IMR-90 (cell line): ENCODE results near the gene SYNGR3. TPM values are rescaled to one million over a fixed set of nuclear protein-coding genes. Genes with fewer than 3 reads are reported as not detected.
A peak's percentile ranks its signal among the peaks of the same experiment; 100 is the strongest.

Source experiments
- ATAC-seq: fragments of 200-7000 bp; cut with Tn5 transposase; 2 replicates; pipeline ENCODE4 v1.9.1; 2020; ENCODE audit warnings: low read depth, mild to moderate bottlenecking, moderate library complexity
- BruUV-seq: library from RNA; stranded (reverse); fragments of 400-500 nt; replicated peaks from 2 replicates; lab custom pipeline; 2021; lab: Mats Ljungman, UMichigan
- CTCF ChIA-PET: fragments of 300-600 bp; formaldehyde crosslinking; extraction: SDS; loops from one replicate; lab custom pipeline; 2021; ENCODE audit warnings: antibody characterized with exemption; lab: Yijun Ruan, JAX
- POLR2A ChIA-PET: fragments of 300-600 bp; sonication (Branson Sonifier 250); formaldehyde crosslinking; loops from one replicate; lab custom pipeline; 2022; ENCODE audit warnings: antibody characterized with exemption; ENCODE audit not compliant: unreplicated experiment; lab: Charles Lee
- DNase-seq: peaks from one replicate; pipeline ENCODE4 v3.0.0; 2013
- H2AFZ ChIP-seq: replicated peaks from 2 replicates; pipeline ENCODE3; 2013; ENCODE audit warnings: low read length, mild to moderate bottlenecking; ENCODE audit not compliant: poor library complexity
- H2AK5ac ChIP-seq: 2 replicates; pipeline ENCODE4 v1.6.1; 2013; ENCODE audit warnings: low read depth, low read length, inconsistent platforms
- H2AK9ac ChIP-seq: replicated peaks from 2 replicates; pipeline ENCODE3; 2013; ENCODE audit warnings: mild to moderate bottlenecking, low read depth, low read length, moderate library complexity; ENCODE audit not compliant: poor library complexity
- H2BK120ac ChIP-seq: 2 replicates; pipeline ENCODE4 v1.6.1; 2013; ENCODE audit warnings: low read depth, low read length, inconsistent platforms
- H2BK15ac ChIP-seq: 3 replicates; pipeline ENCODE4 v1.6.1; 2013; ENCODE audit warnings: low read depth, low read length, inconsistent platforms
- H2BK20ac ChIP-seq: 2 replicates; pipeline ENCODE4 v1.6.1; 2013; ENCODE audit warnings: low read depth, mild to moderate bottlenecking, inconsistent platforms, low read length, moderate library complexity
- H2BK5ac ChIP-seq: 2 replicates; pipeline ENCODE4 v1.6.1; 2013; ENCODE audit warnings: mild to moderate bottlenecking, low read depth, low read length, inconsistent platforms; ENCODE audit not compliant: poor library complexity, severe bottlenecking
- H3K14ac ChIP-seq: replicated peaks from 2 replicates; pipeline ENCODE4 v1.6.1; 2013; ENCODE audit warnings: low read depth, low read length, inconsistent platforms
- H3K18ac ChIP-seq: 2 replicates; pipeline ENCODE4 v1.6.1; 2013; ENCODE audit warnings: low read depth, low read length, control low read depth
- H3K23ac ChIP-seq: 2 replicates; pipeline ENCODE4 v1.6.1; 2013; ENCODE audit warnings: low read depth, low read length, inconsistent platforms
- H3K27ac ChIP-seq: 2 replicates; pipeline ENCODE4 v1.5.1; 2013; ENCODE audit warnings: mild to moderate bottlenecking, control low read depth, low read length; ENCODE audit not compliant: insufficient read depth
- H3K27me3 ChIP-seq: 2 replicates; pipeline ENCODE4 v1.6.1; 2013; ENCODE audit warnings: low read length; ENCODE audit not compliant: control insufficient read depth, insufficient read depth
- H3K36me3 ChIP-seq: 2 replicates; pipeline ENCODE4 v1.6.1; 2013; ENCODE audit warnings: low read length, mixed read lengths; ENCODE audit not compliant: control insufficient read depth, insufficient read depth
- H3K4ac ChIP-seq: 2 replicates; pipeline ENCODE4 v1.6.1; 2013; ENCODE audit warnings: low read depth, low read length, inconsistent platforms
- H3K4me1 ChIP-seq: 2 replicates; pipeline ENCODE4 v1.6.1; 2013; ENCODE audit warnings: low read length, mixed read lengths; ENCODE audit not compliant: control insufficient read depth, insufficient read depth
- H3K4me2 ChIP-seq: 2 replicates; pipeline ENCODE4 v1.6.1; 2013; ENCODE audit warnings: low read depth, mild to moderate bottlenecking, control low read depth, low read length, moderate library complexity
- H3K4me3 ChIP-seq: 2 replicates; pipeline ENCODE4 v1.5.1; 2013; ENCODE audit warnings: low read depth, mild to moderate bottlenecking, control low read depth, low read length, moderate library complexity; ENCODE audit not compliant: insufficient read depth
- H3K56ac ChIP-seq: 2 replicates; pipeline ENCODE4 v1.6.1; 2013; ENCODE audit warnings: low read length, inconsistent platforms; ENCODE audit not compliant: insufficient read depth; ENCODE audit errors: extremely low read depth
- H3K79me1 ChIP-seq, 2 experiments: 2 replicates each; pipeline ENCODE4 v1.6.1; 2013; ENCODE audit warnings: low read length in 2 of 2, inconsistent platforms in 1 of 2, low read depth in 1 of 2
- H3K9ac ChIP-seq: 2 replicates; pipeline ENCODE4 v1.6.1; 2013; ENCODE audit warnings: low read depth, low read length, control low read depth
- H3K9me1 ChIP-seq: 2 replicates; pipeline ENCODE4 v1.6.1; 2013; ENCODE audit warnings: low read length, inconsistent platforms; ENCODE audit not compliant: insufficient read depth
- H3K9me3 ChIP-seq: 2 replicates; pipeline ENCODE4 v1.6.1; 2013; ENCODE audit warnings: low read length; ENCODE audit not compliant: control insufficient read depth, insufficient read depth
- H4K20me1 ChIP-seq: 2 replicates; pipeline ENCODE4 v1.6.1; 2013; ENCODE audit warnings: low read length, inconsistent platforms; ENCODE audit not compliant: insufficient read depth
- H4K5ac ChIP-seq: 2 replicates; pipeline ENCODE4 v1.6.1; 2013; ENCODE audit warnings: mild to moderate bottlenecking, low read depth, low read length, control low read depth
- H4K8ac ChIP-seq, 2 experiments: 2 replicates each; pipeline ENCODE4 v1.6.1; 2013; ENCODE audit warnings: low read depth in 2 of 2, low read length in 2 of 2, control low read depth in 1 of 2, inconsistent platforms in 1 of 2
- H4K91ac ChIP-seq: 2 replicates; pipeline ENCODE4 v1.6.1; 2013; ENCODE audit warnings: low read depth, low read length, inconsistent platforms; ENCODE audit not compliant: insufficient read depth
- BHLHE40 ChIP-seq: fragments of 150-350 bp; IDR thresholded peaks from 2 replicates; pipeline ENCODE4 v1.6.1; 2016; ENCODE audit warnings: mild to moderate bottlenecking, low read depth, low read length
- CEBPB ChIP-seq: IDR thresholded peaks from 2 replicates; pipeline ENCODE4 v1.6.1; 2012; ENCODE audit warnings: low read depth, low read length, improper control_type of control experiment
- CHD1 ChIP-seq: IDR thresholded peaks from 2 replicates; pipeline ENCODE4 v1.6.1; 2012; ENCODE audit warnings: low read depth, low read length, improper control_type of control experiment
- CTCF ChIP-seq: conservative IDR thresholded peaks from 2 replicates; pipeline ENCODE4 v1.5.1; 2012; ENCODE audit warnings: mild to moderate bottlenecking, low read depth, low read length, improper control_type of control experiment
- ELK1 ChIP-seq: fragments of 150-350 bp; IDR thresholded peaks from 2 replicates; pipeline ENCODE4 v1.6.1; 2016; ENCODE audit warnings: low read depth, mild to moderate bottlenecking, low read length, moderate library complexity, borderline replicate concordance
- FOS ChIP-seq: fragments of 150-350 bp; IDR thresholded peaks from 2 replicates; pipeline ENCODE4 v1.6.1; 2016; ENCODE audit warnings: low read depth, low read length
- MAFK ChIP-seq: IDR thresholded peaks from 2 replicates; pipeline ENCODE4 v1.6.1; 2012; ENCODE audit warnings: low read depth, low read length, improper control_type of control experiment
- MXI1 ChIP-seq: IDR thresholded peaks from 2 replicates; pipeline ENCODE4 v1.6.1; 2012; ENCODE audit warnings: low read depth, mild to moderate bottlenecking, low read length, moderate library complexity, borderline replicate concordance
- NFE2L2 ChIP-seq: fragments of 150-350 bp; IDR thresholded peaks from 2 replicates; pipeline ENCODE4 v1.6.1; 2016; ENCODE audit warnings: low read depth, mild to moderate bottlenecking, low read length
- POLR2A ChIP-seq: IDR thresholded peaks from 2 replicates; pipeline ENCODE4 v1.6.1; 2012; ENCODE audit warnings: mild to moderate bottlenecking, low read depth, low read length
- RAD21 ChIP-seq: IDR thresholded peaks from 2 replicates; pipeline ENCODE4 v1.6.1; 2012; ENCODE audit warnings: low read length, improper control_type of control experiment
- RCOR1 ChIP-seq: IDR thresholded peaks from 2 replicates; pipeline ENCODE4 v1.6.1; 2012; ENCODE audit warnings: mild to moderate bottlenecking, low read length, improper control_type of control experiment; ENCODE audit not compliant: insufficient replicate concordance
- SMC3 ChIP-seq: fragments of 150-350 bp; IDR thresholded peaks from 2 replicates; pipeline ENCODE4 v1.6.1; 2016; ENCODE audit warnings: low read depth, mild to moderate bottlenecking, antibody characterized with exemption, low read length, moderate library complexity
- USF2 ChIP-seq: fragments of 150-350 bp; IDR thresholded peaks from 2 replicates; pipeline ENCODE4 v1.6.1; 2017; ENCODE audit warnings: mild to moderate bottlenecking, antibody characterized with exemption, low read length, low read depth
- WGBS, 2 experiments: methylation state at CpG; one replicate each; pipeline versions ENCODE4 v1.1.5 to v1.1.7; 2013; ENCODE audit warnings: missing lambda C conversion rate in 2 of 2; ENCODE audit not compliant: insufficient read length in 1 of 2; ENCODE audit errors: extremely low coverage in 2 of 2; 5-methylcytosine and 5-hydroxymethylcytosine counted together
- dilution Hi-C: fragments of 300-500 bp; cut with HindIII; formaldehyde crosslinking; loops from one replicate; pipeline ENCODE4 v1.14.3; 2018; ENCODE audit warnings: low sequenced_read_pairs; ENCODE audit not compliant: unreplicated experiment
- in situ Hi-C: fragments of 300-500 bp; cut with MboI; formaldehyde crosslinking; loops from 3 replicates; pipeline ENCODE4 v1.14.3; 2019; ENCODE audit warnings: low sequenced_read_pairs, inconsistent platforms, mixed read lengths
- intact Hi-C: fragments of 100-400 bp; cut with micrococcal nuclease; formaldehyde crosslinking; loops from 2 replicates; pipeline ENCODE4 v1.10.0; 2022
- polyA plus RNA-seq, 3 experiments: library from polyadenylated mRNA; depleted of rRNA; stranded (reverse); fragments of >200 nt; gene quantifications; 2 replicates each; pipeline ENCODE4 v1.2.3, GENCODE V29; 2012; ENCODE audit warnings: low replicate concordance in 1 of 3
- total RNA-seq: library from RNA; depleted of rRNA; stranded (reverse); fragments of >200 nt; gene quantifications from 2 replicates; pipeline ENCODE4 v1.2.3, GENCODE V29; 2012

Gene SYNGR3
- total and polyA plus RNA-seq, 2 of the 4 experiments (the other 2 are of a cell fraction), result 1.8 to 5.8 TPM

- POLR2A ChIA-PET, result no interaction called here
- Histone ChIP-seq H2BK5ac (no peak overlapping the region), H2BK15ac (no peak overlapping the region), H3K14ac (no peak overlapping the region), H3K9ac (no peak overlapping the region), H4K5ac (no peak overlapping the region), H3K36me3 (peaks cover 48% of the 10 kb centered on the region), H3K4me1 (peaks cover 3% of the 10 kb centered on the region; the same call in 1 of the 2 replicates), H3K23ac (no peak overlapping the region), H2AFZ (no peak overlapping the region), H3K56ac (no peak overlapping the region), H3K4me3 (no peak overlapping the region), H2BK120ac (no peak overlapping the region), H3K9me1 (no peaks in the 10 kb centered on the region), H4K91ac (no peak overlapping the region), H4K20me1 (no peaks in the 10 kb centered on the region; the same call in 1 of the 2 replicates), H3K79me1 (peaks cover 0 to 20% of the 10 kb centered on the region in 2 experiments; a peak in 1 of 4 replicates), H2AK9ac (no peak overlapping the region), H3K27me3 (peaks cover 25% of the 10 kb centered on the region; the same call in 1 of the 2 replicates), H3K4me2 (no peak overlapping the region), H3K18ac (no peak overlapping the region), H2BK20ac (no peak overlapping the region), H3K9me3 (no peaks in the 10 kb centered on the region), H3K27ac (no peak overlapping the region), H4K8ac (no peak overlapping the region), H2AK5ac (no peak overlapping the region), H3K4ac (no peak overlapping the region)
- intact Hi-C loops, result no loop called here
- dilution Hi-C loops, result no loop called here
- in situ Hi-C loops, result no loop called here
- BruUV-seq, result TSS peak; percentile 38
- DNase-seq (no peak), ATAC-seq (no peak)
- 94% methylated on average over 16 of the region's 33 CpGs; no CpG with 5 or more reads in 1 of the 2 experiments for WGBS, 2 experiments
- CTCF ChIA-PET, result no interaction called here
- TF ChIP-seq ELK1 (no peak), MAFK (no peak), CEBPB (no peak), SMC3 (no peak), CHD1 (no peak), MXI1 (no peak), FOS (no peak), RAD21 (no peak), NFE2L2 (no peak), BHLHE40 (no peak), USF2 (no peak), CTCF (no peak), RCOR1 (no peak), POLR2A (no peak)
These were observed 12.6 kb upstream of the SYNGR3 start for GRCh38 chr16:1976951-1977874.
